Measurements from ENCODE around the gene STRADB.

Gene STRADB

GRCh38 chr2:201419057-201419635, 32.4 kb upstream of the STRADB start:
- Histone ChIP-seq H3K4me1 (ENCODE audit: control insufficient read depth, low read length) (peaks cover 15% of the 10 kb centered on the region), H3K4me3 (ENCODE audit: low read length) (no peak overlapping the region), H4K20me1 (ENCODE audit: control insufficient read depth, insufficient read depth, low read depth, low read length) (no peaks in the 10 kb centered on the region), H3K79me2 (ENCODE audit: control insufficient read depth, low read length) (peaks cover 3% of the 10 kb centered on the region; the same call in 1 of the 2 replicates), H3K36me3 (ENCODE audit: control insufficient read depth, low read length) (peaks cover 3% of the 10 kb centered on the region; the same call in 1 of the 2 replicates), H3K27me3 (ENCODE audit: control insufficient read depth, low read length) (no peaks in the 10 kb centered on the region), H3F3A (ENCODE audit: control insufficient read depth, insufficient read depth) (0 out of 2 replicates have a peak, but pooled peaks cover 5% of the 10 kb centered on the region), H3K27ac (ENCODE audit: low read depth, low read length) (no peak overlapping the region), H3K9me2 (replicated peaks; ENCODE audit: control insufficient read depth, low read length) (no peaks in the 10 kb centered on the region), H3K4me2 (ENCODE audit: low read length) (no peak overlapping the region), H3K9me3 (ENCODE audit: control insufficient read depth, insufficient read depth, low read length) (no peaks in the 10 kb centered on the region)
- TF ChIP-seq CTCF (IDR thresholded peaks at IDR 0.05; ENCODE audit: low read depth, low read length, poor library complexity, severe bottlenecking): no peak

- H3K9me3 ChIP-seq (ENCODE audit: control insufficient read depth, insufficient read depth, low read length): no peaks in the 10 kb centered on the region
- peaks cover 3% of the 10 kb centered on the region; the same call in 1 of the 2 replicates for H3K36me3 ChIP-seq (ENCODE audit: control insufficient read depth, low read length)
- no peak overlapping the region for H3K4me3 ChIP-seq (ENCODE audit: low read length)
- H3K4me2 ChIP-seq (ENCODE audit: low read length): no peak overlapping the region
- peaks cover 6% of the 10 kb centered on the region for H3K4me1 ChIP-seq (ENCODE audit: control insufficient read depth, low read length)
- H3K9me2 ChIP-seq (replicated peaks; ENCODE audit: control insufficient read depth, low read length): no peaks in the 10 kb centered on the region
- no peaks in the 10 kb centered on the region for H3K27me3 ChIP-seq (ENCODE audit: control insufficient read depth, low read length)
- no peak overlapping the region for H3K27ac ChIP-seq (ENCODE audit: low read depth, low read length)
- no peaks in the 10 kb centered on the region; the same call in 1 of the 2 replicates for H3K79me2 ChIP-seq (ENCODE audit: control insufficient read depth, low read length)
- 0 out of 2 replicates have a peak, but pooled peaks cover 5% of the 10 kb centered on the region for H3F3A ChIP-seq (ENCODE audit: control insufficient read depth, insufficient read depth)
- TF ChIP-seq CTCF (IDR thresholded peaks at IDR 0.05; ENCODE audit: low read depth, low read length, poor library complexity, severe bottlenecking) (no peak), EZH2phosphoT487 (IDR thresholded peaks at IDR 0.05; ENCODE audit: borderline replicate concordance, low read length) (no peak)
- no peaks in the 10 kb centered on the region for H4K20me1 ChIP-seq (ENCODE audit: control insufficient read depth, insufficient read depth, low read depth, low read length)
Observed at GRCh38 chr2:201419986-201420385, 31.6 kb upstream of the STRADB start.

- TF ChIP-seq CTCF (IDR thresholded peaks at IDR 0.05; ENCODE audit: low read depth, low read length, poor library complexity, severe bottlenecking): no peak
- TF ChIP-seq EZH2phosphoT487 (IDR thresholded peaks at IDR 0.05; ENCODE audit: borderline replicate concordance, low read length): no peak
- peaks cover under 1% of the 10 kb centered on the region; the same call in 1 of the 2 replicates for H3K4me1 ChIP-seq (ENCODE audit: control insufficient read depth, low read length)
- H3K4me2 ChIP-seq (ENCODE audit: low read length): no peak overlapping the region
- H3K4me3 ChIP-seq (ENCODE audit: low read length): no peak overlapping the region
- no peaks in the 10 kb centered on the region for H3K79me2 ChIP-seq (ENCODE audit: control insufficient read depth, low read length)
- H4K20me1 ChIP-seq (ENCODE audit: control insufficient read depth, insufficient read depth, low read depth, low read length): no peaks in the 10 kb centered on the region
- no peaks in the 10 kb centered on the region for H3K9me3 ChIP-seq (ENCODE audit: control insufficient read depth, insufficient read depth, low read length)
- no peaks in the 10 kb centered on the region for H3K9me2 ChIP-seq (replicated peaks; ENCODE audit: control insufficient read depth, low read length)
- peaks cover 3% of the 10 kb centered on the region; the same call in 1 of the 2 replicates for H3K36me3 ChIP-seq (ENCODE audit: control insufficient read depth, low read length)
- no peak overlapping the region for H3K27ac ChIP-seq (ENCODE audit: low read depth, low read length)
- H3K27me3 ChIP-seq (ENCODE audit: control insufficient read depth, low read length): no peaks in the 10 kb centered on the region
- 0 out of 2 replicates have a peak, but pooled peaks cover 5% of the 10 kb centered on the region for H3F3A ChIP-seq (ENCODE audit: control insufficient read depth, insufficient read depth)
Observed at GRCh38 chr2:201420442-201421113, 31.0 kb upstream of the STRADB start.
